ENCODE data around the gene SNAI3.

SNAI3 gene

GRCh38 chr16:88727871-88728270 is 41.6 kb upstream of the SNAI3 start (continued):
- TF ChIP-seq ZFP41 (tag by site-specific recombination; IDR thresholded peaks at IDR 0.05; ENCODE audit: borderline replicate concordance) (no peak), ZNF341 (tag by site-specific recombination; IDR thresholded peaks at IDR 0.05; ENCODE audit: low read depth) (no peak), ZIC2 (tag by site-specific recombination; IDR thresholded peaks at IDR 0.05) (peak; percentile 87), RBAK (tag by site-specific recombination; IDR thresholded peaks at IDR 0.05) (no peak)

GRCh38 chr16:88726981-88727380 is 40.7 kb upstream of the SNAI3 start:
- Histone ChIP-seq H3K9me3 (ENCODE audit: control insufficient read depth, insufficient read depth, low read depth, low read length) (no peaks in the 10 kb centered on the region), H3K27ac (ENCODE audit: extremely low read depth, low read depth, low read length) (no peak overlapping the region), H3K36me3 (ENCODE audit: control insufficient read depth in 2 of 2, insufficient read depth in 1 of 2, low read length in 2 of 2) (peaks cover 0 to 68% of the 10 kb centered on the region in 2 experiments; a peak in 2 of 3 replicates), H3K4me1 (ENCODE audit: control insufficient read depth, insufficient read depth, low read length) (no peaks in the 10 kb centered on the region), H3K4me3 (ENCODE audit: low read depth, low read length) (no peak overlapping the region)
- ChIA-PET POLR2A (no interaction called here), CTCF (no interaction called here)
- TF ChIP-seq ZNF37A (tag by site-specific recombination; IDR thresholded peaks at IDR 0.05) (no peak), ZNF324 (tag by site-specific recombination; IDR thresholded peaks at IDR 0.05) (no peak), EGR2 (tag by site-specific recombination; IDR thresholded peaks at IDR 0.05; ENCODE audit: low read depth) (no peak), BCL11B (tag by site-specific recombination; IDR thresholded peaks at IDR 0.05; ENCODE audit: low read depth) (no peak), ZNF10 (tag by site-specific recombination; IDR thresholded peaks at IDR 0.05) (no peak), ZNF302 (tag by site-specific recombination; IDR thresholded peaks at IDR 0.05; ENCODE audit: low read depth) (no peak), KLF8 (tag by site-specific recombination; IDR thresholded peaks at IDR 0.05) (no peak), ZNF585B (tag by site-specific recombination; IDR thresholded peaks at IDR 0.05) (no peak), ZNF266 (tag by site-specific recombination; IDR thresholded peaks at IDR 0.05; ENCODE audit: low read depth) (no peak), ZBTB6 (tag by site-specific recombination; IDR thresholded peaks at IDR 0.05) (no peak), REPIN1 (tag by site-specific recombination; IDR thresholded peaks at IDR 0.05; ENCODE audit: low read depth) (no peak)
- TF ChIP-seq, protein P1, sequence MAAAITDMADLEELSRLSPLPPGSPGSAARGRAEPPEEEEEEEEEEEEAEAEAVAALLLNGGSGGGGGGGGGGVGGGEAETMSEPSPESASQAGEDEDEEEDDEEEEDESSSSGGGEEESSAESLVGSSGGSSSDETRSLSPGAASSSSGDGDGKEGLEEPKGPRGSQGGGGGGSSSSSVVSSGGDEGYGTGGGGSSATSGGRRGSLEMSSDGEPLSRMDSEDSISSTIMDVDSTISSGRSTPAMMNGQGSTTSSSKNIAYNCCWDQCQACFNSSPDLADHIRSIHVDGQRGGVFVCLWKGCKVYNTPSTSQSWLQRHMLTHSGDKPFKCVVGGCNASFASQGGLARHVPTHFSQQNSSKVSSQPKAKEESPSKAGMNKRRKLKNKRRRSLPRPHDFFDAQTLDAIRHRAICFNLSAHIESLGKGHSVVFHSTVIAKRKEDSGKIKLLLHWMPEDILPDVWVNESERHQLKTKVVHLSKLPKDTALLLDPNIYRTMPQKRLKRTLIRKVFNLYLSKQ (tag by site-specific recombination; IDR thresholded peaks at IDR 0.05; ENCODE audit: borderline replicate concordance), result no peak
- TF ChIP-seq, protein P2, sequence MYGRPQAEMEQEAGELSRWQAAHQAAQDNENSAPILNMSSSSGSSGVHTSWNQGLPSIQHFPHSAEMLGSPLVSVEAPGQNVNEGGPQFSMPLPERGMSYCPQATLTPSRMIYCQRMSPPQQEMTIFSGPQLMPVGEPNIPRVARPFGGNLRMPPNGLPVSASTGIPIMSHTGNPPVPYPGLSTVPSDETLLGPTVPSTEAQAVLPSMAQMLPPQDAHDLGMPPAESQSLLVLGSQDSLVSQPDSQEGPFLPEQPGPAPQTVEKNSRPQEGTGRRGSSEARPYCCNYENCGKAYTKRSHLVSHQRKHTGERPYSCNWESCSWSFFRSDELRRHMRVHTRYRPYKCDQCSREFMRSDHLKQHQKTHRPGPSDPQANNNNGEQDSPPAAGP (tag by site-specific recombination; IDR thresholded peaks at IDR 0.05), result no peak

- no peak overlapping the region for H3K27ac ChIP-seq (ENCODE audit: extremely low read depth, low read depth, low read length)
- no peak overlapping the region for H3K4me3 ChIP-seq (ENCODE audit: low read depth, low read length)
- H3K36me3 ChIP-seq (ENCODE audit: control insufficient read depth in 2 of 2, insufficient read depth in 1 of 2, low read length in 2 of 2), result peaks cover 0 to 72% of the 10 kb centered on the region in 2 experiments; a peak in 2 of 3 replicates
- POLR2A ChIA-PET, result no interaction called here
- no peaks in the 10 kb centered on the region for H3K4me1 ChIP-seq (ENCODE audit: control insufficient read depth, insufficient read depth, low read length)
- CTCF ChIA-PET, result no interaction called here
- no peaks in the 10 kb centered on the region for H3K9me3 ChIP-seq (ENCODE audit: control insufficient read depth, insufficient read depth, low read depth, low read length)
- TF ChIP-seq ZNF654 (tag by site-specific recombination; IDR thresholded peaks at IDR 0.05; ENCODE audit: low read depth) (no peak), MYNN (tag by site-specific recombination; IDR thresholded peaks at IDR 0.05; ENCODE audit: borderline replicate concordance) (no peak)
These were observed 40.1 kb upstream of the SNAI3 start for GRCh38 chr16:88726408-88726749.
